ENCODE measurements around the gene ANKRD44. TPM values are rescaled to one million over a fixed set of nuclear protein-coding genes. Genes with fewer than 3 reads are reported as not detected.

ANKRD44 gene
- total and polyA plus RNA-seq, 2 of the 8 experiments (the other 6 are each of a cell fraction or from before 2014, with no cell fraction given) = 1.2 to 1.3 TPM

- no peak overlapping the region for H3K4me2 ChIP-seq (ENCODE audit: insufficient read depth in 1 of 2, low read depth in 2 of 2, low read length in 2 of 2)
- H3K18ac ChIP-seq (ENCODE audit: extremely low read depth, low read length) = no peak overlapping the region
- H4K91ac ChIP-seq (replicated peaks; ENCODE audit: insufficient read length, low read length) = no peak overlapping the region
- H4K8ac ChIP-seq (ENCODE audit: extremely low read depth, insufficient read depth, low read length) = no peak overlapping the region
- H3K23ac ChIP-seq (ENCODE audit: insufficient read length) = no peak overlapping the region
- no peak overlapping the region for H2BK120ac ChIP-seq (replicated peaks; ENCODE audit: low read depth, low read length)
- no peak overlapping the region for H4K5ac ChIP-seq (ENCODE audit: insufficient read length, low read depth, low read length)
- no peak overlapping the region for H3K9ac ChIP-seq (replicated peaks in 1 of 4; ENCODE audit: extremely low read depth in 1 of 4, low read depth in 3 of 4, low read length in 3 of 4)
- H3K4me3 ChIP-seq (ENCODE audit: extremely low read depth in 1 of 4, insufficient read depth in 2 of 4, low read depth in 3 of 4, low read length in 4 of 4) = no peak overlapping the region
- H3K23me2 ChIP-seq (ENCODE audit: low read depth, low read length) = no peaks in the 10 kb centered on the region
- ChIA-PET POLR2A (ENCODE audit: partially characterized antibody) (interaction anchor here (0.6 kb wide), 1 partner anchor 30 kb away, joined by 3 read pairs; no protein-coding TSS in a partner anchor), CTCF (ENCODE audit: partially characterized antibody) (interaction anchor here (0.8 to 6.6 kb wide), 11 partner anchors 9 to 227 kb away, joined by 3 to 51 read pairs (median 4); no protein-coding TSS in a partner anchor)
- DNase-seq (ENCODE audit: low read depth in 1 of 2, low spot score in 2 of 2) (no peak), FAIRE-seq (no peak)
- H2AK5ac ChIP-seq (ENCODE audit: low read depth, low read length) = no peak overlapping the region
- no peaks in the 10 kb centered on the region for H3K27me3 ChIP-seq (replicated peaks in 1 of 4; ENCODE audit: control insufficient read depth in 3 of 4, extremely low read depth in 1 of 4, insufficient read depth in 3 of 4, low read length in 3 of 4)
- H3K79me1 ChIP-seq (ENCODE audit: low read depth, low read length) = no peaks in the 10 kb centered on the region; the same call in 1 of the 2 replicates
- no peaks in the 10 kb centered on the region for H3K9me3 ChIP-seq (ENCODE audit: insufficient read depth in 2 of 2, low read depth in 1 of 2, low read length in 1 of 2)
- no peaks in the 10 kb centered on the region for H4K20me1 ChIP-seq (replicated peaks in 1 of 2; ENCODE audit: control insufficient read depth in 1 of 2, insufficient read depth in 2 of 2, low read length in 2 of 2)
- no peak overlapping the region for H2BK20ac ChIP-seq (ENCODE audit: low read length)
- no peak overlapping the region for H3K14ac ChIP-seq (ENCODE audit: insufficient read length)
- H2BK12ac ChIP-seq (ENCODE audit: low read depth, low read length) = no peak overlapping the region
- H2BK15ac ChIP-seq (ENCODE audit: low read length) = no peak overlapping the region
- no peak overlapping the region for H2BK5ac ChIP-seq (ENCODE audit: low read depth, low read length)
- no peak overlapping the region for H2AFZ ChIP-seq (ENCODE audit: low read length)
- no peak overlapping the region for H3K4ac ChIP-seq (replicated peaks; ENCODE audit: insufficient read length, low read depth, low read length)
- H3K56ac ChIP-seq (replicated peaks; ENCODE audit: insufficient read length, low read depth, low read length) = no peak overlapping the region
- 0 out of 7 replicates have a peak, but pooled peaks cover 0 to 3% (median 0%) of the 10 kb centered on the region in 4 experiments for H3K4me1 ChIP-seq (replicated peaks in 1 of 4; ENCODE audit: control insufficient read depth in 3 of 4, insufficient read depth in 4 of 4, low read length in 3 of 4)
- H3K79me2 ChIP-seq (ENCODE audit: control insufficient read depth in 1 of 2, insufficient read depth in 2 of 2, low read length in 2 of 2) = no peaks in the 10 kb centered on the region
- WGBS, 2 experiments (ENCODE audit: extremely low coverage in 1 of 2, insufficient coverage in 1 of 2, insufficient read length in 1 of 2, insufficient replicate concordance in 2 of 2, low coverage in 1 of 2, low lambda C conversion rate in 2 of 2, missing lambda C conversion rate in 1 of 2) = 86% methylated on average over 4 of the region's 4 CpGs; no CpG with 5 or more reads in 1 of the 2 experiments
- no peak overlapping the region for H3K27ac ChIP-seq (ENCODE audit: low read depth, low read length)
- H3K36me3 ChIP-seq (ENCODE audit: control insufficient read depth in 2 of 4, insufficient read depth in 4 of 4, low read length in 3 of 4) = no peaks in the 10 kb centered on the region
- no peak for TF ChIP-seq TAF7 (optimal IDR thresholded peaks at IDR 0.05; ENCODE audit: borderline replicate concordance, low read depth, low read length)
- no peak for TF ChIP-seq ATF3 (IDR thresholded peaks at IDR 0.05; ENCODE audit: insufficient read depth, low read depth, low read length)
- TF ChIP-seq BRCA1 (IDR thresholded peaks at IDR 0.05; ENCODE audit: low read depth, low read length) = no peak
- TF ChIP-seq KDM1A (IDR thresholded peaks at IDR 0.05; ENCODE audit: borderline replicate concordance, low read length) = no peak
- no peak for TF ChIP-seq BACH1 (IDR thresholded peaks at IDR 0.05; ENCODE audit: low read length)
- TF ChIP-seq BCL11A (IDR thresholded peaks at IDR 0.05; ENCODE audit: low read depth in 2 of 2, low read length in 2 of 2) = no peak
- TF ChIP-seq SP4 (IDR thresholded peaks at IDR 0.05; ENCODE audit: low read length) = no peak
- no peak for TF ChIP-seq NANOG (IDR thresholded peaks at IDR 0.05; ENCODE audit: insufficient read depth, low read depth, low read length, poor library complexity, severe bottlenecking)
- no peak for TF ChIP-seq CHD2 (IDR thresholded peaks at IDR 0.05; ENCODE audit: low read length)
- no peak for TF ChIP-seq SP1 (IDR thresholded peaks at IDR 0.05; ENCODE audit: low read depth, low read length)
- no peak for TF ChIP-seq EP300 (IDR thresholded peaks at IDR 0.05; ENCODE audit: borderline replicate concordance in 1 of 2, low read depth in 2 of 2, low read length in 2 of 2)
- TF ChIP-seq SAP30 (IDR thresholded peaks at IDR 0.05; ENCODE audit: insufficient read depth, insufficient replicate concordance, low read length) = no peak
- TF ChIP-seq RFX5 (IDR thresholded peaks at IDR 0.05; ENCODE audit: borderline replicate concordance, low read depth, low read length) = no peak
- TF ChIP-seq SP2 (IDR thresholded peaks at IDR 0.05; ENCODE audit: low read length) = no peak
Observed at GRCh38 chr2:197137231-197137630, 173.3 kb downstream of the ANKRD44 start.

All from H1 (cell line).